BLaER1 treated with 17β-estradiol and CSF1 and Interleukin-3, amounts not matched to agents 10 nM and 100 nM (cell line): Measurements from ENCODE around the gene HCN3.

ENCODE experiments used
- H3K27ac ChIP-seq, 11 experiments: shearing (Covaris generic); formaldehyde crosslinking; 2 replicates each; pipeline ENCODE4 v1.8.1; 2022
- H3K27me3 ChIP-seq, 11 experiments: shearing (Covaris generic); formaldehyde crosslinking; 2 replicates each; pipeline ENCODE4 v1.8.1; 2022
- H3K36me3 ChIP-seq, 11 experiments: shearing (Covaris generic); formaldehyde crosslinking; 2 replicates each; pipeline ENCODE4 v1.8.1; 2022
- H3K4me1 ChIP-seq, 10 experiments: shearing (Covaris generic); formaldehyde crosslinking; 2 replicates each; pipeline ENCODE4 v1.8.1; 2022
- H3K4me2 ChIP-seq, 11 experiments: shearing (Covaris generic); formaldehyde crosslinking; 2 replicates each; pipeline ENCODE4 v1.8.1; 2022
- H3K4me3 ChIP-seq, 10 experiments: shearing (Covaris generic); formaldehyde crosslinking; 2 replicates each; pipeline ENCODE4 v1.8.1; 2022
- H3K9ac ChIP-seq, 11 experiments: shearing (Covaris generic); formaldehyde crosslinking; 2 replicates each; pipeline ENCODE4 v1.8.1; 2022
- H3K9me3 ChIP-seq, 11 experiments: shearing (Covaris generic); formaldehyde crosslinking; replicated peaks in 1 of 11; 2 replicates each; pipeline ENCODE4 v1.8.1; 2022
- H4K20me1 ChIP-seq, 11 experiments: shearing (Covaris generic); formaldehyde crosslinking; 2 replicates each; pipeline ENCODE4 v1.8.1; 2022
- Cebpa-rat ChIP-seq, 11 experiments: shearing (Covaris generic); IDR thresholded peaks; 2 replicates each; pipeline ENCODE4 v1.8.1; 2022

Gene HCN3

GRCh38 chr1:155256058-155256852 is 21.0 kb upstream of the HCN3 start:
- Histone ChIP-seq H3K4me3 (peak overlapping the region; percentile 68 to 85 (median 74); a peak in 17 of 20 replicates), H3K27ac (peak overlapping the region in 10 of 11 experiments; percentile 69 to 88 (median 79); a peak in 16 of 22 replicates), H3K4me2 (peak overlapping the region; percentile 90 to 100 (median 100))

DNA sequence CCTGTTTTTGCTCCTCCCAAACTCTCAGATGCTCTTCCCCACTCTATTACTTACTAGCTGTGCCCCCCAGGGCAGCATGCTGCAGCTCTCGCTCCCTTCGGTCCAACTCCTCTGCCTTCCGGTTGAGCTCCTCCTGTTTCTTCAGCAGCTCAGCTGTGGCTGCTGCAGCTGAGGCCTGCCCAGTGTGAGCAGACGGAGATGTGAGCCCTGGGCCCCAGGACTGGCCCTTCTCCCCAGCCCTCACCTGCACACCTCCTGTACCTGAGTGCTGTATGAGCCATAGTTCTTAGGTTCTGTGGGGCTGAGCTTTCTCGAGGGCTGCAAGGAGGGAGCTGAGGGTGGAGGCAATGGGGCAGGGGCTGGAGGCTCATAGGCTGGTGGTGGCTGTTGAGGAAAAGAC is 17.0 kb upstream of the HCN3 start:
- Histone ChIP-seq H3K27ac (no peak overlapping the region), H3K4me3 (peak overlapping the region in 6 of 10 experiments; percentile 1 to 99 (median 90); a peak in 7 of 20 replicates), H3K36me3 (peaks cover 62 to 78% (median 67%) of the 10 kb centered on the region in 11 experiments), H4K20me1 (peaks cover 0 to 37% (median 6%) of the 10 kb centered on the region in 11 experiments; a peak in 10 of 22 replicates), H3K4me1 (peaks cover 24 to 42% (median 34%) of the 10 kb centered on the region in 10 experiments), H3K9me3 (no peaks in the 10 kb centered on the region), H3K9ac (peak overlapping the region in 10 of 11 experiments; percentile 77 to 92 (median 86); a peak in 15 of 22 replicates), H3K4me2 (peak overlapping the region; percentile 85 to 99 (median 96)), H3K27me3 (no peaks in the 10 kb centered on the region)
- no peak for TF ChIP-seq Cebpa-rat (IDR thresholded peaks at IDR 0.05)

More at GRCh38 chr1:155256058-155256852, 21.0 kb upstream of the HCN3 start:
- Histone ChIP-seq H4K20me1 (peaks cover 0 to 32% (median 4%) of the 10 kb centered on the region in 11 experiments; a peak in 10 of 22 replicates), H3K4me1 (peaks cover 47 to 62% (median 55%) of the 10 kb centered on the region in 10 experiments), H3K36me3 (peaks cover 36 to 52% (median 40%) of the 10 kb centered on the region in 11 experiments), H3K9ac (peak overlapping the region; percentile 72 to 92 (median 83); a peak in 21 of 22 replicates), H3K27me3 (no peaks in the 10 kb centered on the region), H3K9me3 (no peaks in the 10 kb centered on the region)
- no peak for TF ChIP-seq Cebpa-rat (IDR thresholded peaks at IDR 0.05)

- Histone ChIP-seq H3K36me3 (peaks cover 73 to 85% (median 78%) of the 10 kb centered on the region in 11 experiments), H3K4me3 (peak overlapping the region; percentile 80 to 99 (median 89)), H3K9ac (peak overlapping the region; percentile 77 to 92 (median 86)), H3K4me1 (peaks cover 14 to 30% (median 23%) of the 10 kb centered on the region in 10 experiments), H3K27ac (peak overlapping the region; percentile 62 to 85 (median 79)), H3K27me3 (no peaks in the 10 kb centered on the region), H3K4me2 (peak overlapping the region; percentile 85 to 99 (median 96)), H4K20me1 (peaks cover 0 to 30% (median 8%) of the 10 kb centered on the region in 11 experiments; a peak in 12 of 22 replicates), H3K9me3 (no peaks in the 10 kb centered on the region)
- TF ChIP-seq Cebpa-rat (IDR thresholded peaks at IDR 0.05) = no peak
Measured at GRCh38 chr1:155261493-155261851, 15.8 kb upstream of the HCN3 start.

DNA sequence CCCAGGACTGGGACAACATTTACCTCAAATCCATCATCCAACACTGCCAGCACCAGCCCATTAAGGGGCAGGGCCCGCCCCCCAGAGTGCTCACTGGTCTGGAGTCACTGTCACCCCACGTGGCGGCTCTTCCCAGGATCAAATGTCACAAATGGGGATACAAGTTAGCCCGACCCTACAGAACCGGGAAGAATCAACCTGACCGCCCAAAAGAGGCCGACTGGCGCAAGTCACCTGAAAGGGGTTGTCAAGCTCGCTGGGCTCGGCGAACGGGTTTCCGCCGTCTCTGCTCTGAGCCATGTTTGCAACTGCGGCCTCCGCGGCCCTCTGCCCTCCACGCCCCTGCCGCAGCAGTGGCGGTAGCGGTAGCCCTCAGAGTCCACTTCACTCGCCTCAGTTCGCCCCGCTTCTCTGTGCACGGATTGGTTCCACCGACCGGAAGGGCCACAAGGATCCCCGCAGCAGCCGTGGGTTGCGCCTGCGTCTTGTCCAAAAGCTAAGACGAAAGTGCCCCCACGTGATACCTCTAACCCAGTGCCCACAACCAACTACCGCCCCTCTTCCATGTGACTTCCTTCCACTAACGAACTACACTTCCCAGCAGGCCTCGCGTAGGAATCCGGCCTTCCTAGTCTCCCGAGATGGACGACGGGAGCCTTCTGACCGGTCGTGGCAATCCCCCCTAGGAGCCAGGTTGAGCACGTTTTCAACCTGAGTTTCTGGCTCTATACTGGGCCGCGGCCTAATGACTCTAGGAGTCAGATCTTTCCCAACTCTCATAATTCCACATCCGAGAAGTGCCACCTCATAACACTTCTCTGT is 15.2 kb upstream of the HCN3 start, which contains the start of gene SCAMP3:
SCAMP3 (minus strand) TSS at position 509 of the 822 bp plus-strand sequence; CDS start at position 300, 209 bp downstream.
- no peaks in the 10 kb centered on the region for H3K9me3 ChIP-seq
- TF ChIP-seq Cebpa-rat (IDR thresholded peaks at IDR 0.05) = no peak
- peak within 1 kb of the TSS; percentile 77 to 92 (median 86) for H3K9ac ChIP-seq
- no peaks in the 10 kb centered on the region for H3K27me3 ChIP-seq
- H3K36me3 ChIP-seq = peaks cover 73 to 85% (median 78%) of the 10 kb centered on the region in 11 experiments
- H3K4me2 ChIP-seq = peak within 1 kb of the TSS; percentile 85 to 99 (median 96)
- H3K4me3 ChIP-seq = peak within 1 kb of the TSS; percentile 80 to 99 (median 89)
- peaks cover 14 to 28% (median 22%) of the 10 kb centered on the region in 10 experiments for H3K4me1 ChIP-seq
- peaks cover 0 to 33% (median 13%) of the 10 kb centered on the region in 11 experiments; a peak in 13 of 22 replicates for H4K20me1 ChIP-seq
- H3K27ac ChIP-seq = peak within 1 kb of the TSS; percentile 62 to 85 (median 79)

- Histone ChIP-seq H3K27me3 (no peaks in the 10 kb centered on the region), H4K20me1 (peaks cover 0 to 41% (median 18%) of the 10 kb centered on the region in 11 experiments; a peak in 16 of 22 replicates), H3K27ac (peak overlapping the region in 3 of 11 experiments; percentile 79 to 82 (median 82); a peak in 4 of 22 replicates), H3K4me1 (peaks cover 14 to 28% (median 22%) of the 10 kb centered on the region in 10 experiments), H3K36me3 (peaks cover 75 to 86% (median 81%) of the 10 kb centered on the region in 11 experiments), H3K4me2 (peak overlapping the region in 5 of 11 experiments; percentile 74 to 97 (median 88); a peak in 6 of 22 replicates), H3K9ac (peak overlapping the region in 2 of 11 experiments; percentile 86; a peak in 3 of 22 replicates), H3K9me3 (no peaks in the 10 kb centered on the region), H3K4me3 (no peak overlapping the region; a peak in 1 of 20 replicates)
- no peak for TF ChIP-seq Cebpa-rat (IDR thresholded peaks at IDR 0.05)
Measured at GRCh38 chr1:155263067-155263466, 14.2 kb upstream of the HCN3 start.

GRCh38 chr1:155266553-155266952 is 10.7 kb upstream of the HCN3 start:
- no peak for TF ChIP-seq Cebpa-rat (IDR thresholded peaks at IDR 0.05)
- Histone ChIP-seq H3K36me3 (peaks cover 86 to 91% (median 89%) of the 10 kb centered on the region in 11 experiments), H3K9ac (peak overlapping the region in 6 of 11 experiments; percentile 8 to 53 (median 26); a peak in 8 of 22 replicates), H3K4me2 (no peak overlapping the region), H3K4me3 (no peak overlapping the region), H3K4me1 (peaks cover 2 to 18% (median 10%) of the 10 kb centered on the region in 10 experiments; a peak in 18 of 20 replicates), H3K27ac (no peak overlapping the region), H3K27me3 (no peaks in the 10 kb centered on the region), H3K9me3 (no peaks in the 10 kb centered on the region), H4K20me1 (peaks cover 12 to 57% (median 38%) of the 10 kb centered on the region in 11 experiments; a peak in 20 of 22 replicates)

- Histone ChIP-seq H3K4me2 (no peak overlapping the region), H3K36me3 (peaks cover 86 to 96% (median 93%) of the 10 kb centered on the region in 11 experiments)
- no peak for TF ChIP-seq Cebpa-rat (IDR thresholded peaks at IDR 0.05)
Measured at GRCh38 chr1:155267373-155267772, 9.9 kb upstream of the HCN3 start.

GRCh38 chr1:155268630-155269029 is 8.6 kb upstream of the HCN3 start:
- no peaks in the 10 kb centered on the region for H3K9me3 ChIP-seq
- TF ChIP-seq Cebpa-rat (IDR thresholded peaks at IDR 0.05) = no peak
- peaks cover 14 to 22% (median 15%) of the 10 kb centered on the region in 10 experiments for H3K4me1 ChIP-seq
- H3K36me3 ChIP-seq = peaks cover 75 to 85% (median 82%) of the 10 kb centered on the region in 11 experiments
- no peak overlapping the region for H3K9ac ChIP-seq
- H3K27me3 ChIP-seq = no peaks in the 10 kb centered on the region
- no peak overlapping the region for H3K4me3 ChIP-seq
- peaks cover 22 to 65% (median 50%) of the 10 kb centered on the region in 11 experiments; a peak in 20 of 22 replicates for H4K20me1 ChIP-seq
- H3K4me2 ChIP-seq = no peak overlapping the region
- no peak overlapping the region for H3K27ac ChIP-seq

More at GRCh38 chr1:155267373-155267772, 9.9 kb upstream of the HCN3 start:
- Histone ChIP-seq H3K9ac (peak overlapping the region in 4 of 11 experiments; percentile 19 to 53 (median 38); a peak in 4 of 22 replicates), H3K27ac (no peak overlapping the region), H4K20me1 (peaks cover 18 to 61% (median 45%) of the 10 kb centered on the region in 11 experiments; a peak in 20 of 22 replicates), H3K4me1 (peaks cover 10 to 26% (median 17%) of the 10 kb centered on the region in 10 experiments), H3K27me3 (no peaks in the 10 kb centered on the region), H3K4me3 (no peak overlapping the region), H3K9me3 (no peaks in the 10 kb centered on the region)
